ENCODE results near the gene FGF12. TPM values are rescaled to one million over a fixed set of nuclear protein-coding genes. Genes with fewer than 3 reads are reported as not detected.

The FGF12 gene
- total RNA-seq, 4 donors from 2014 or later = 0.42 to 1.5 (median 0.62) TPM

GRCh38 chr3:192629429-192629828 is 97.9 kb downstream of the FGF12 start:
- H3K9me3 ChIP-seq = no peaks in the 10 kb centered on the region
- no peaks in the 10 kb centered on the region for H3K36me3 ChIP-seq
- TF ChIP-seq POLR2A (IDR thresholded peaks at IDR 0.05) (no peak), EP300 (IDR thresholded peaks at IDR 0.05) (no peak)
- TF ChIP-seq, protein P1, sequence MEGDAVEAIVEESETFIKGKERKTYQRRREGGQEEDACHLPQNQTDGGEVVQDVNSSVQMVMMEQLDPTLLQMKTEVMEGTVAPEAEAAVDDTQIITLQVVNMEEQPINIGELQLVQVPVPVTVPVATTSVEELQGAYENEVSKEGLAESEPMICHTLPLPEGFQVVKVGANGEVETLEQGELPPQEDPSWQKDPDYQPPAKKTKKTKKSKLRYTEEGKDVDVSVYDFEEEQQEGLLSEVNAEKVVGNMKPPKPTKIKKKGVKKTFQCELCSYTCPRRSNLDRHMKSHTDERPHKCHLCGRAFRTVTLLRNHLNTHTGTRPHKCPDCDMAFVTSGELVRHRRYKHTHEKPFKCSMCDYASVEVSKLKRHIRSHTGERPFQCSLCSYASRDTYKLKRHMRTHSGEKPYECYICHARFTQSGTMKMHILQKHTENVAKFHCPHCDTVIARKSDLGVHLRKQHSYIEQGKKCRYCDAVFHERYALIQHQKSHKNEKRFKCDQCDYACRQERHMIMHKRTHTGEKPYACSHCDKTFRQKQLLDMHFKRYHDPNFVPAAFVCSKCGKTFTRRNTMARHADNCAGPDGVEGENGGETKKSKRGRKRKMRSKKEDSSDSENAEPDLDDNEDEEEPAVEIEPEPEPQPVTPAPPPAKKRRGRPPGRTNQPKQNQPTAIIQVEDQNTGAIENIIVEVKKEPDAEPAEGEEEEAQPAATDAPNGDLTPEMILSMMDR (IDR thresholded peaks at IDR 0.05) = no peak
- 63 to 70% methylated on average over 3 of the region's 3 CpGs for WGBS, 2 donors
- no peak for DNase-seq (ENCODE audit: low spot score in 2 of 2)
- H3K4me3 ChIP-seq = no peak overlapping the region
- H3K4me1 ChIP-seq = no peaks in the 10 kb centered on the region
- H3K27me3 ChIP-seq = no peaks in the 10 kb centered on the region
- no peak overlapping the region for H3K27ac ChIP-seq

DNA sequence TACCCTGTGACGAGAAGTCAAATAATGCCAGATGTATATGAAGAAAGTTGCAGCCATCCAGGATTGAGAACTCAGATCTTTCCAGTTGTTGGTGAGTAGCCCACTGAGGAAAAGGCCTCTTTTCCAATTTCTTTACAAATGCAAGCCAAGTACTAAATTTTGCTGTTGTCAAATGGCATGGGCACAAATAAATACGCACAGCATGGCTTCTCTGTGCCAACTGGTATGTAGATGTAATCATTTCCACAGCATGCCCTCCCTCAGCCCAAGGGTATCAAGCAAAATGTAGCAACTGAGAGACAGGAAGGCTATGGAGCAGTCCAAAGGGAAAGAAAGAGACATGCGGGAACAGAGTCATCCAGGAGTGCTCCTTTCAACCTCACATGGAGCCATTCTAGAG is 105.4 kb downstream of the FGF12 start:
- DNase-seq (ENCODE audit: low spot score in 2 of 2) = no peak
- Histone ChIP-seq H3K4me1 (no peaks in the 10 kb centered on the region), H3K36me3 (no peaks in the 10 kb centered on the region), H3K9me3 (no peaks in the 10 kb centered on the region), H3K4me3 (no peak overlapping the region), H3K27me3 (no peaks in the 10 kb centered on the region), H3K27ac (no peak overlapping the region)
- 86 to 94% methylated on average over 3 of the region's 3 CpGs for WGBS, 2 donors
- TF ChIP-seq EP300 (IDR thresholded peaks at IDR 0.05) = no peak

GRCh38 chr3:192620275-192620674 is 107.1 kb downstream of the FGF12 start:
- H3K27me3 ChIP-seq = no peaks in the 10 kb centered on the region
- WGBS, 2 donors = 77 to 83% methylated on average over 3 of the region's 3 CpGs
- no peak overlapping the region for H3K4me3 ChIP-seq
- no peaks in the 10 kb centered on the region for H3K4me1 ChIP-seq
- H3K9me3 ChIP-seq = no peaks in the 10 kb centered on the region
- H3K27ac ChIP-seq = no peak overlapping the region
- no peak for DNase-seq (ENCODE audit: low spot score in 2 of 2)
- no peak for TF ChIP-seq EP300 (IDR thresholded peaks at IDR 0.05)
- TF ChIP-seq POLR2A (IDR thresholded peaks at IDR 0.05) = no peak
- TF ChIP-seq, protein P1 (IDR thresholded peaks at IDR 0.05) = no peak
- H3K36me3 ChIP-seq = no peaks in the 10 kb centered on the region

GRCh38 chr3:192611411-192611810 is 115.9 kb downstream of the FGF12 start:
- Histone ChIP-seq H3K36me3 (no peaks in the 10 kb centered on the region), H3K4me1 (no peaks in the 10 kb centered on the region), H3K4me3 (no peak overlapping the region), H3K27me3 (no peaks in the 10 kb centered on the region), H3K9me3 (no peaks in the 10 kb centered on the region), H3K27ac (no peak overlapping the region)
- no peak for TF ChIP-seq EP300 (IDR thresholded peaks at IDR 0.05)
- TF ChIP-seq, protein P1 (IDR thresholded peaks at IDR 0.05) = no peak
- TF ChIP-seq POLR2A (IDR thresholded peaks at IDR 0.05) = no peak
- DNase-seq (ENCODE audit: low spot score in 2 of 2) = no peak
- WGBS, 2 donors = 86 to 93% methylated on average over 4 of the region's 4 CpGs

DNA sequence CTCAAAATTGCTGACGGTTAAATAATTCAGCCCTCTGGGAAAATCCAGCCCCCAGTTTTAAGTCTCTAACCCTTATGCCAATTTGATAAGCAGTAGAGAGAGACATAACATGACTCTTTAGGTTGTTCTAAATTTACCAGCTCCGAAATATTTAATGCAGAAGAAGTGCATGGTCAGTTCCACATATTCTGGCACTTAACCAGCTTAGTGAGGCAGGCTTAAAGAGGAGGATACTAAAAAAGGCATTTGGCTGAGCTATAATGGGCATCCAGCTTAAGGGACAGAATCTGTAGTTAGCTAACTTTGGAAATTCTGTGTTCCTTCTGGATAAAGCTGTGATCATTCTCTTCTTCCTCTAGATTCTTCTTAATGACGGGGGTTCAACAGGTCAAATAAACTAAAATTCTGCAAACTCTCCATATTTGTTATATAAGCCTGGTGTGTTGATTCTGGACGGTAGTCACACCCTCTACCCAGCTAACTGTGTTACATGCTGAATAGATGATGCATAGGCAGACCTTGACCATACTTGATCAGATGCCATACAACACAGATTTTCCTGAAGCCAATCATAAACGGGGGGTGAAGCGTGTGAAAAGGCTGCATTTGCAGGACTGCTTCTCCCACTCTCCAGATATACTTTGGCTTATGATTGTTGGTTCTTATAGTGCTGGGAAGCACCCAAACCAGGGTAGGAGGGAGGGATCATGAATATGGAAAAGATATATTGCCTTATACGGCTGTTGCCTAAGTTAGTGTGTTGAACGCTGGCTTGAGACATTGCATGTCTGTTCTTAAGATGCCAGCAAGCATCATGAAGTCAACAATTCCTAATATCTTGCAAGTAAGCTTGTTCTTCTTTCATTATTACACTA is 118.4 kb downstream of the FGF12 start:
- Histone ChIP-seq H3K4me1 (no peaks in the 10 kb centered on the region), H3K4me3 (no peak overlapping the region), H3K36me3 (no peaks in the 10 kb centered on the region), H3K27ac (no peak overlapping the region), H3K9me3 (peaks cover 0 to 7% (median 0%) of the 10 kb centered on the region in 4 donors), H3K27me3 (no peaks in the 10 kb centered on the region)
- 69 to 72% methylated on average over 8 of the region's 8 CpGs for WGBS, 2 donors
- TF ChIP-seq, protein P1 (IDR thresholded peaks at IDR 0.05) = no peak
- TF ChIP-seq EP300 (IDR thresholded peaks at IDR 0.05) (no peak), POLR2A (IDR thresholded peaks at IDR 0.05) (no peak)
- no peak for DNase-seq (ENCODE audit: low spot score in 2 of 2)

Measured in tibial nerve (tissue), 4 donors.